HG02973 (cell line): ENCODE data around the gene ZNF236.
"Not testable (repeated sequence)": the region's sequence is repeated elsewhere in the genome, so short reads cannot be mapped to it uniquely, and the experiment has no call there.

ENCODE experiments used
- ATAC-seq: cut with Tn5 transposase; IDR thresholded peaks from one replicate; pipeline ENCODE4 v1.9.1; 2021; ENCODE audit warnings: moderate library complexity; ENCODE audit not compliant: unreplicated experiment

ZNF236 gene

GRCh38 chr18:76985156-76985950 is 163.0 kb downstream of the ZNF236 start:
- ATAC-seq: no peak

- ATAC-seq: no peak
Observed at GRCh38 chr18:76985951-76986236, 163.5 kb downstream of the ZNF236 start.

GRCh38 chr18:76986406-76986805 is 164.0 kb downstream of the ZNF236 start:
- no peak for ATAC-seq

GRCh38 chr18:76988031-76988826 is 165.9 kb downstream of the ZNF236 start:
- no peak for ATAC-seq

GRCh38 chr18:76988827-76989646 is 166.7 kb downstream of the ZNF236 start:
- ATAC-seq: no peak

GRCh38 chr18:76989647-76990190 is 167.4 kb downstream of the ZNF236 start:
- ATAC-seq: no peak

- not testable (repeated sequence) for ATAC-seq
Observed at GRCh38 chr18:76990343-76991020, 168.1 kb downstream of the ZNF236 start.

GRCh38 chr18:76991021-76991688 is 168.8 kb downstream of the ZNF236 start:
- ATAC-seq: no peak

GRCh38 chr18:76992226-76993084 is 170.1 kb downstream of the ZNF236 start:
- no peak for ATAC-seq

GRCh38 chr18:76993085-76993382 is 170.7 kb downstream of the ZNF236 start:
- ATAC-seq: no peak

GRCh38 chr18:76993573-76993972 is 171.2 kb downstream of the ZNF236 start:
- no peak for ATAC-seq

- no peak for ATAC-seq
Observed at GRCh38 chr18:76994086-76994654, 171.8 kb downstream of the ZNF236 start.

- ATAC-seq: no peak
Observed at GRCh38 chr18:76995896-76996295, 173.5 kb downstream of the ZNF236 start.

- ATAC-seq: no peak
Observed at GRCh38 chr18:76996429-76996828, 174.1 kb downstream of the ZNF236 start.

- ATAC-seq: no peak
Observed at GRCh38 chr18:76997951-76998808, 175.8 kb downstream of the ZNF236 start.

- ATAC-seq: no peak
Observed at GRCh38 chr18:76999077-76999476, 176.7 kb downstream of the ZNF236 start.

- ATAC-seq: no peak
Observed at GRCh38 chr18:77000527-77000926, 178.2 kb downstream of the ZNF236 start.

- no peak for ATAC-seq
Observed at GRCh38 chr18:77001041-77001440, 178.7 kb downstream of the ZNF236 start.
